CD4-positive, alpha-beta T cell (primary cell): Measurements from ENCODE around the gene IGLL5. TPM values are rescaled to one million over a fixed set of nuclear protein-coding genes. Genes with fewer than 3 reads are reported as not detected.

Experiments
- ATAC-seq: fragments of 200-7000 bp; cut with Tn5 transposase; one replicate; pipeline ENCODE4 v1.10.0; 2022; ENCODE audit warnings: mild to moderate bottlenecking; ENCODE audit not compliant: poor library complexity
- CTCF ChIA-PET: fragments of 350-600 bp; sonication (Branson Sonifier 250); formaldehyde crosslinking; loops from one replicate; lab custom pipeline; 2021; ENCODE audit warnings: antibody characterized with exemption, inconsistent platforms; lab: Charles Lee
- POLR2A ChIA-PET: fragments of 350-600 bp; sonication (Branson Sonifier 250); formaldehyde crosslinking; loops from one replicate; lab custom pipeline; 2021; ENCODE audit warnings: antibody characterized with exemption, inconsistent platforms; lab: Charles Lee
- DNase-seq, 14 experiments: peaks; one replicate each; pipeline ENCODE4 v3.0.0-alpha.2; 2013 to 2020; ENCODE audit warnings: mixed read lengths in 2 of 14
- H3K27ac ChIP-seq, 2 donors: one replicate each; pipeline versions ENCODE4 v1.5.1 to v1.7.0; 2013; ENCODE audit warnings: low read length in 2 of 2, low read depth in 1 of 2, mild to moderate bottlenecking in 1 of 2
- H3K27me3 ChIP-seq, 2 experiments: 1 replicate in 1 of 2; 2 replicates in 1 of 2; pipeline versions ENCODE4 v1.6.1 to v1.7.0; 2013; ENCODE audit warnings: low read length in 2 of 2, control low read depth in 1 of 2, mild to moderate bottlenecking in 1 of 2, moderate library complexity in 1 of 2; ENCODE audit not compliant: insufficient read depth in 2 of 2, control insufficient read depth in 1 of 2
- H3K36me3 ChIP-seq: one replicate; pipeline ENCODE4 v1.6.1; 2013; ENCODE audit warnings: low read length, control low read depth; ENCODE audit not compliant: insufficient read depth
- H3K4me1 ChIP-seq: one replicate; pipeline ENCODE4 v1.6.1; 2013; ENCODE audit warnings: low read length, control low read depth; ENCODE audit not compliant: insufficient read depth
- H3K4me3 ChIP-seq: one replicate; pipeline ENCODE4 v1.5.1; 2013; ENCODE audit warnings: mild to moderate bottlenecking, low read length, moderate library complexity
- H3K9me3 ChIP-seq, 2 experiments: 1 replicate in 1 of 2; 2 replicates in 1 of 2; pipeline versions ENCODE4 v1.6.1 to v1.7.0; 2013; ENCODE audit warnings: low read length in 2 of 2, mild to moderate bottlenecking in 2 of 2, control low read depth in 1 of 2, moderate library complexity in 1 of 2; ENCODE audit not compliant: control insufficient read depth in 1 of 2, insufficient read depth in 1 of 2
- H3K27ac Mint-ChIP-seq: one replicate; pipeline ENCODE4 v1.8.0; 2020; ENCODE audit warnings: mixed read lengths
- H3K27me3 Mint-ChIP-seq: one replicate; pipeline ENCODE4 v1.8.0; 2021; ENCODE audit warnings: mixed read lengths
- H3K36me3 Mint-ChIP-seq: one replicate; pipeline ENCODE4 v1.8.0; 2021; ENCODE audit warnings: low read depth, mixed read lengths
- H3K4me1 Mint-ChIP-seq: one replicate; pipeline ENCODE4 v1.8.0; 2021; ENCODE audit warnings: low read depth, mixed read lengths
- H3K4me3 Mint-ChIP-seq: one replicate; pipeline ENCODE4 v1.8.0; 2020; ENCODE audit warnings: mild to moderate bottlenecking, mixed read lengths
- H3K9me3 Mint-ChIP-seq: one replicate; pipeline ENCODE4 v1.8.0; 2020; ENCODE audit warnings: mixed read lengths
- CTCF ChIP-seq: fragments of 200-600 bp; IDR thresholded peaks from one replicate; pipeline ENCODE4 v1.8.0; 2022; ENCODE audit warnings: antibody characterized with exemption, mild to moderate bottlenecking
- intact Hi-C, 2 experiments: fragments of 100-400 bp; cut with DNase I in 1 of 2; cut with micrococcal nuclease in 1 of 2; formaldehyde crosslinking; loops; one replicate each; pipeline versions ENCODE4 v1.15.1 to v1.9.0; 2023 to 2025; cut with DNase I, micrococcal nuclease
- total RNA-seq, 174 experiments: library from RNA in 2 of 174; stranded (reverse) in 2 of 174; gene quantifications; one replicate each; pipeline ENCODE4 v1.2.3 and lab custom pipeline; 2021 to 2026

IGLL5 gene
- total RNA-seq, 2 experiments from 2014 or later: not detected

- intact Hi-C loops: loop anchor here (5.0 to 10.0 kb wide), 6 partner anchors 35 to 290 kb away; no protein-coding TSS in a partner anchor
- Histone ChIP-seq H3K4me3 (no peak overlapping the region), H3K27me3 (no peaks in the 10 kb centered on the region), H3K27ac (no peak overlapping the region), H3K9me3 (no peaks in the 10 kb centered on the region), H3K4me1 (peaks cover 8% of the 10 kb centered on the region), H3K36me3 (no peaks in the 10 kb centered on the region)
- ChIA-PET POLR2A (interaction anchor here (3.0 kb wide), 1 partner anchor 129 kb away, joined by 24 read pairs; no protein-coding TSS in a partner anchor), CTCF (interaction anchor here (2.0 kb wide), 1 partner anchor 190 kb away, joined by 10 read pairs; no protein-coding TSS in a partner anchor)
- no peak for TF ChIP-seq CTCF
- Mint-ChIP-seq H3K4me1 (no peaks in the 10 kb centered on the region), H3K27ac (no peak overlapping the region), H3K36me3 (no peaks in the 10 kb centered on the region), H3K4me3 (no peak overlapping the region), H3K9me3 (no peaks in the 10 kb centered on the region), H3K27me3 (no peaks in the 10 kb centered on the region)
- no peak for ATAC-seq
- peak in 3 of 14 experiments; percentile 32 to 61 (median 54) for DNase-seq
Measured at GRCh38 chr22:22882033-22882717, 5.4 kb upstream of the IGLL5 start.

- no peak for TF ChIP-seq CTCF
- Mint-ChIP-seq H3K27me3 (no peaks in the 10 kb centered on the region), H3K4me1 (no peaks in the 10 kb centered on the region), H3K27ac (no peak overlapping the region), H3K9me3 (no peaks in the 10 kb centered on the region), H3K36me3 (no peaks in the 10 kb centered on the region), H3K4me3 (no peak overlapping the region)
- Histone ChIP-seq H3K27me3 (peaks cover 0 to 4% of the 10 kb centered on the region in 2 experiments), H3K36me3 (no peaks in the 10 kb centered on the region), H3K4me3 (no peak overlapping the region), H3K9me3 (no peaks in the 10 kb centered on the region), H3K4me1 (peaks cover 5% of the 10 kb centered on the region), H3K27ac (no peak overlapping the region)
- CTCF ChIA-PET: interaction anchor here (0.7 to 2.4 kb wide), 17 partner anchors 15 to 191 kb away, joined by 3 to 31 read pairs (median 8); no protein-coding TSS in a partner anchor
- POLR2A ChIA-PET: interaction anchor here (0.9 to 3.0 kb wide), 7 partner anchors 17 to 138 kb away, joined by 3 to 24 read pairs (median 7); no protein-coding TSS in a partner anchor
- DNase-seq: no peak
- intact Hi-C loops: loop anchor here (5.0 to 10.0 kb wide), 6 partner anchors 36 to 291 kb away; no protein-coding TSS in a partner anchor
- ATAC-seq: no peak
Measured at GRCh38 chr22:22883090-22883727, 4.4 kb upstream of the IGLL5 start.

GRCh38 chr22:22884010-22884887, 3.4 kb upstream of the IGLL5 start:
- H3K4me3 Mint-ChIP-seq: no peak overlapping the region
- H3K9me3 ChIP-seq: no peaks in the 10 kb centered on the region
- H3K9me3 Mint-ChIP-seq: no peaks in the 10 kb centered on the region
- ChIA-PET CTCF (interaction anchor here (0.6 to 2.4 kb wide), 24 partner anchors 16 to 297 kb away, joined by 3 to 31 read pairs (median 5); no protein-coding TSS in a partner anchor), POLR2A (interaction anchor here (0.6 to 3.0 kb wide), 9 partner anchors 18 to 139 kb away, joined by 3 to 24 read pairs (median 5); no protein-coding TSS in a partner anchor)
- DNase-seq: peak; percentile 43 to 87 (median 57)
- TF ChIP-seq CTCF: peak; percentile 83
- peaks cover 0 to 4% of the 10 kb centered on the region in 2 experiments for H3K27me3 ChIP-seq
- no peaks in the 10 kb centered on the region for H3K27me3 Mint-ChIP-seq
- no peak overlapping the region for H3K4me3 ChIP-seq
- H3K27ac ChIP-seq: no peak overlapping the region
- no peaks in the 10 kb centered on the region for H3K36me3 Mint-ChIP-seq
- ATAC-seq: peak; percentile 90
- no peaks in the 10 kb centered on the region for H3K4me1 Mint-ChIP-seq
- peaks cover 5% of the 10 kb centered on the region for H3K4me1 ChIP-seq
- no peak overlapping the region for H3K27ac Mint-ChIP-seq
- no peaks in the 10 kb centered on the region for H3K36me3 ChIP-seq
- intact Hi-C loops: loop anchor here (1.0 to 10.0 kb wide), 11 partner anchors 37 to 292 kb away; no protein-coding TSS in a partner anchor
